M059J (cell line): ENCODE measurements around the gene CDH2. TPM values are rescaled to one million over a fixed set of nuclear protein-coding genes. Genes with fewer than 3 reads are reported as not detected.

Experiments used
- DNase-seq: peaks from one replicate; pipeline ENCODE4 v3.0.0-alpha.2; 2012; ENCODE audit warnings: low read depth
- total RNA-seq: library from RNA; depleted of rRNA; stranded (reverse); fragments of >200 nt; shearing (Covaris generic); gene quantifications from 2 replicates; pipeline ENCODE4 v1.2.3, GENCODE V29; 2014

The CDH2 gene
- total RNA-seq, 1 experiment from 2014 or later = 104 TPM

DNA sequence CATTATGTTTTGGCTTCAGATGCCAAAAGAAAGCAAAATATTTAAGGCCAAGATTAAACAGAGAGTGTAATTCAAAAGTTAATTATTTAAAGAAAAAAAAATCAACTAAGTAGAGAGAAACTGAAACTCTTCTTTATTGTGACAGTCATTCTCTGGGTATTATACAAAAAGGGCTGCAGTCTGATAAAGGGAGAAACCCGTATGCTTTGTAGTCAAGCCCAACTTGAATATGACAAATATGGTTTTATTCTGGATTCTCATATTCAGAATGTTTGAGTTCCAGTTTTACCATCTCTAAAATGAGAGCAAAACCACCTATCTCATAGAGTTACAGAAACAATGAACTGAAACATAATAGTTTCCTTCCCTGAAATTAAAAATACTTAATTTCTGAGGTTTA, 8.2 kb downstream of the CDH2 start:
- DNase-seq = no peak

DNA sequence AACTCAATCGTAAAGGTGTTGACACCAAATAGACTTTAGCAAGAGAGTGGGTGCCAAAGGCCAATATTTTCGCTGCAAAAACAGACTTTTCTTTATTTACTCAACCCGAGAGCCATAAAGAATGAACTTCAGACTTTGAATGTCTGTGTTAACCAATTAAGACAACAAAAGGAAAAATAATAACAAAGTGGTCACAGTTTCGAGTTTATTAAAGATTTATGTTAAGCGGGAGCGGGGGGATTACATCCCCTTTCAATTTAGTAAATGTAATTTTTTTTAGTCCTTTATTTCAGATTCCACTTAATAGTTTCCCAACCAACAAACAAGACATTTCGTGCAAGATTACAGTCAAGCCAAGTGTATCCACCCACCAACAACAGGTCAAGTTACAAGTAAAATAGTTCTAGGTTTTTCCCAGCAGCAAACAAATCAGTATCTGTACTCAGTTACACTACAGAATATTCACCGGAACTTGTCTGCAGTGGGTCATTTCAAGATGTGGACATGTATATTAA, 9.0 kb downstream of the CDH2 start:
- no peak for DNase-seq

DNA sequence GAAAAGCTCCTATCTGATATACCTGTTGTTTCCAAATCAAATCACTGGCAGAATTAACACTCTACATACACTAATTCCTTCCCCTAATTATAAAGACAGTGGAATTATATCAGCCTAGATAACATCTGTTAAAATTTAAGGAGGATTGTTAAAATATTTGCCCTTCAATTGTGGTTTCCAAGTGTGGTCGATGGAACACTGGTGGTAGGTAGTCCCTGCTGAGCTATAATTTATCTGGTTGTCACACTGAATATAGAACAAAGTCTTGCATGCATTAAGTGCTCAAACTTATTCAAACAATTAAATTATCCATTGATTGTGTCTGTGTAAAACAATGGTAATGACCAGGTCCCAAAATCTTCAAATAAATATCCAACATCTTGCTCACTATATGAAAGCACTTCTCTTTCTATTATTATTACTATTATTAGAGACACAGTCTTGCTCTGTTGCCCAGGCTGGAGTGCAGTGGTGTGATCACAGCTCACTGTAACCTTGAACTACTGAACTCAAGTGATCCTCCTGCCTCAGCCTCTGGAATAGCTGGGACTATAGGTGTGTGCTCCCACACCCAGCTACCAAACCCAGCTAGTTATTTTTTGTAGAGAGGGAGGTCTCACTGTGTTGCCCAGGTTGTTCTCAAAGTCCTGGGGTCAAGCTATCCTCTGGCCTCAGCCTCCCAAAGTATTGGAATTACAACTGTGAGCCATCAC, 12.0 kb downstream of the CDH2 start:
- DNase-seq = peak; percentile 29

DNA sequence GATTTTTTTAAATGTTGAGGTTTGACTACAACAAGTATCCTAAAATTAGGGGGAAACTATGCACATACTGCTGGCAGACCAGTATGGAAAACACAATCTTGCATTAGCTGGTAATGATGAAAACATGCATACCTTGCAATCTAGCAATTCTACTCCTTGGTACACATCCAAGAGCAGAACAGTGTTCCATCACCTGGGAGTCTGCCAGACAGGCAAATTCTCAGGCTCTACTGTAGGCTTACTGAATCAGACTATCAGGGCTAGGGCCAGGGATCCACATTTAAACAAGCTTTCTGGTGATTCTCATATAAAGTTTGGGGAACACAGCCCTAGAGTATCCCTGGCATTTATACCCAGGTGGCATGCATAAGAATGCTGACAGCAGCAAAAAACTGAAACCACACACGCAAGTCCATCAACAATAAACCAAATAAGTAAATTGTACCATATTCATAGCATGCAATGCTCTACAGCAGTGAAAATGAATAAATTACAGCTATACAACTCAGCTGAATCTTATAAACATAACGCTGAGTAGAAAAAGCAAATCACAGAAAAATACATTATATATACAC, 13.6 kb downstream of the CDH2 start:
- DNase-seq = peak; percentile 68

DNA sequence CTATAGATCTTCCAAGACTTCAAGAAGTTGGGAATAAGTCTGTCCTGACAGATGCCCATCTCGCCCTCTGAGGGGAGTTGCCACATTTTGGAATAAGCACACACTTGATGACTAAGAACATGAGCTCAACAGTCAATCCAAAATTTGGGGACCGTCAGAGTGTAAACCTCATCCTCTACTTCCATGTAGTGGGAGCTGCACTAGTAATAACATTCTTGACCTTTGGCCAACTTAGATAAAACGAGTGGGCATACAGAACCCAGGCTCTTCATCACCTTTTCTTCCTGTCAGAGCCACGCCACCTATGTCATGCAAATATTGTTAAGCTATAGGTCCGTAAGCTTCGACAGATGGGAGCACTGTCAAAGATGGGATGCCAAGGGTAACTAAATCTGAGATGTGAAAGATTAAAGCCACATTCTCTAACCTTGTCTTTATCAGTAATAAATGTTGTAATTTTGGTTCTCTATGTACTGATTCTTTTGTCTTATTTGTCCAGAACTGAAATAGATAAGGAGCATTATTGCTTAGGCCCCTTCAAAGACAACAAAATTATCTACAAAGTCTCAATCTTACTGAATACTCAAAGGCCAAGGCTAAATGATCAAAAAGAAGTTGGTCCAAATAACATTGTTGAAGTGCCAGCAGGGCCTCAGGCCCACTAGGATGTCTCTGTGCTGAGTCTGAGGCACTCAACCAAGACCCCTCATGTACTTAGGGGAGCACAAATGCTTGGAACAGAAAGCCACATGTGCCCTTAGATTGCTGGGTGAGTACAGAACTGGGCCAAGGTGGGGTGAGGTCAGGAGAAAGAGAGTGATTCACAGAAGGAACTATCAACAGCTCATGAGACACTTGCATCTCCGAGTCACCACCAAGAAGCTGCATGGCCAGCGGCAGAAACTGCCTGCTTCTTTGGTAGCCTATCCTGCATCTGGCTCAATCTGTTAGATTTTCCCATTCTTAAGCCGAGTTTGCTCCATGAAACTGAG, 15.0 kb downstream of the CDH2 start:
- DNase-seq = peak; percentile 77

DNA sequence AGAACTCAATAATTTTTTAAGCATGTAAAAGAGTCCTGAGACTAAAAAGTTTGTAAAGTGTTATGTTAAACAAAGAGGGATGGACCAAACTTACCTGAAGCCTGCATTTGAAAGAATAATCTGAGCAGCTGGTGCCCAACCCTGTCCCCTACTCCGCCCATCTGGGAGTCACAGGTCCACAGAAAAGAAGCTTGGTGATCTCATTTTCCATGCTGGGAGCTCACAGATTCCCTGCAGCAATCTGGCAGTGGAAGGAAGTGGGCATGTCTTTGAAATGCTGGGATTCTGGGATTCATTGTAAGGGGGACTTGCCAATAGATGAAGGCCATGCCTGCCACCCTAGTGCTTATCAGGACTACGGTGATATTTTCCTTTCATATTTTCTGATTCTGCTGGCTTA, 17.9 kb downstream of the CDH2 start:
- peak; percentile 31 for DNase-seq

DNA sequence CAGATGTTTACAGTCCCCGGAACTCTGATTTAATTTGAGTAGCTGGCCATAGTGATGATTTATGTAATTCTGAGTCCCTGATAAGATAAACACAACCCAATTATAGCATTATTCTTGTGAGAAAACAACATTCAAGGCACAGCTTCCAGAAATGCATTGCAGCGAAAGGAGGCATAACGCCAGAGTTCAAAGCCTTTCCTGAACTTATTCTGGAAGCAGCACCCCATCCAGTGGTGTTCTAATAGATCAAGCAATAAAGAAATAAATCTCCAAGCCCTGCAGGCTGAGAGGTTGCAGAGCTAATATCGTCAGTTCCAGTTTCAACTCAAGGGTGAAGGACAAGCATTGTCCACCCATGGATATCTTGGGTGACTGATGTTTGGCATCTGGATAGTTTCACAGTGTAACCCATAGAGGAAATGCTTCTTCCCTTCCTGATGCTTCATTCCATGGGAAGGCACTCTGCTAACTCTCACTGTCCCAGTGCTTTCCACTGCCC, 18.8 kb downstream of the CDH2 start:
- no peak for DNase-seq

DNA sequence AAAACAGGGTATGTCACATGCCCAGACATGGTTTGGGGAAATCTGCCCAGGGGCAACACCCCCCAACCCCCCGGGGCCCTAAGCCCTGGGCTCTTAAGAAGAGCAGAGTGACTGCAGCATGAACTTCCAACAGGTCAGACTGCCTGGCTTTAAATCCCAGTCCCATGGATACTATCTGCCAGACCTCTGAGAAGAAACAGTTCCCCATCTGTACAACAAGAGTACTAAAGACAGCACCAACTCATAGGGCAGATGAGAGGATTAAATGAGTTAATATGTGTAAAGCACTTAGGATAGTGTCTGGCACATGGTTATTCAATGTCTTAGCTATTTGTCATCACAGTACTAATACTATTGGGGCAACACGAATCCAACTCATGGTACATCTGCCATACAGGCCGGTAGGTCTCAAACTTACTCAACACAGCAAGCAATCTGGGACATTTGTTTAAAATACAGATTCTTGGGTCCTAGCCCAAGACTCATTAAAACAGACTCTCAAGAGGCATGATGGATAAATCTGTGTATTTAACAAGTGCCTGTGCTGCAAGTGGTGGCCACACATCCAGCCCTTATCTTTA, 23.4 kb downstream of the CDH2 start:
- DNase-seq = no peak

DNA sequence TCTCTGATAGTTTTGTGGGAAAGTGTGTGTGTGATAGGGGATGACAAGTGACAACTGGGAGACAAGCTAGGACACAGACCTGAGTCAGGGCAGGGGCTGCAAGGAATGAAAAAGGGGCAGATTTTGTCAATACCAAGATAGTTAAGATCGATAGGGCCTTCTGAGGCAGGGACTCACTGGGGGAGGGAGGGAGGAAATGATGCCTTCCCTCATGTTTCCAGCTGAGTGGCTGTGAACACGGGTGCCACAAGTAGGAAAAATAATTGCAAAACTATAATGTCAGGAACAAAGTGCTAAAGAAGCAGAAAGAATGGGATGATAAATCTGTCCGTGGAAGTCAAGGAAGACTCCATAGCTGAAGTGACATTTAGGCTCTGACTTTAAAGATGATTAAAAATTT, 24.2 kb downstream of the CDH2 start:
- DNase-seq = no peak

DNA sequence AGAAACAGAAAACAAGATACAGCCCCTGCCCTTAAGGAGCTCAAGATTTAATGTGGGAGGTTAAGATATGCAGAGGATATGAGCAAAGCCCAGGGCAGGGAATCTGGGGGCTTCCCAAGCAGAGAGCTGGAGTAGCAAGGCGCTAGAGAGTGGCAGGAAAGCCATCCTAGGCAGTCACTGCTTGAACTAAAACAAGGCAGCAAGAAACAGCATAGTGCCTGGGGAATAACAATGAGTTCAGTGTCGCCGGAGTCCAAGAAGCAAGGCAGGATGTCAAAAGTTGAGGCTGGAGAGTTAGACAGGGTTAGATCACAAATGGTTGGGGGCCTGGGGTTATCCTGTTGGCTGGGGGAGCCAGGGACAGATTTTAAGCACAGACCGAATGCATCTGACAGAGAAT, 24.6 kb downstream of the CDH2 start:
- no peak for DNase-seq

DNA sequence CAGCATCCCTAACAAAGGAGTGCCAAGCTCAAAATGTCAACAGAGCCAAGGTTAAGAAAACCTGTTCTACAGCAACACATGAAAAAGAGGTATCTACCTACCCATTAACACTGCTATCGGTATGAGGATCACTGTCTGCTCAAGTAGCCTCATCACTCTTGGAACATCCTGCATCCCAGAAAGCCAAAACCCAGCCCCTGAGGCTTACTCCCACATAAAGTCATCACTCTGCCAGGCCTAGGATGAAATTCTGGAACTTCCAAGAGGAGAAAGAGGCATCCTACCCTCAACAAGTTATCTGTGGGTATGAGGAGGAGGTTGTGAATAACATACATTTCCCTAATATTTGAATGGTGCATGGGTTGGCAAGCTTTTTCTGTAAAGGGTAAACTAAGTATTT, 25.5 kb downstream of the CDH2 start:
- DNase-seq = no peak

DNA sequence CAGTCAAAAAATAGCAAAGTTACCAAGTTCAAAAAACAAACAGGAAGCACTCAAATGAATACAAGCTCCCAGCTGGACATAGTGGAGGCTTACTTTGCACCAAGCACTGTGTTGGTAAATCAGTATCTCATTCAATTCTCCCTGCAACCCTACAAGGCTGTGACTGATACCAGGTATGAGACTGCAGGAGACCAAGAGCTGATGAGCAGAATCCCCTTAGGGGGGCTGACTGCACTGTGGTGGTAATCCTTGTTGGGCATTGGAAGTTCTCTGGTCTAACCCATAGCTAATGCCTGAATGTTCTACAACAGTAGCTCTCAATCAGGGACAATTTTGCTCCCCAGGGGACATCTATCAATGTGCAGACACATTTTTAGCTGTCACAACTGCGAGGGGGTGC, 26.0 kb downstream of the CDH2 start:
- no peak for DNase-seq

DNA sequence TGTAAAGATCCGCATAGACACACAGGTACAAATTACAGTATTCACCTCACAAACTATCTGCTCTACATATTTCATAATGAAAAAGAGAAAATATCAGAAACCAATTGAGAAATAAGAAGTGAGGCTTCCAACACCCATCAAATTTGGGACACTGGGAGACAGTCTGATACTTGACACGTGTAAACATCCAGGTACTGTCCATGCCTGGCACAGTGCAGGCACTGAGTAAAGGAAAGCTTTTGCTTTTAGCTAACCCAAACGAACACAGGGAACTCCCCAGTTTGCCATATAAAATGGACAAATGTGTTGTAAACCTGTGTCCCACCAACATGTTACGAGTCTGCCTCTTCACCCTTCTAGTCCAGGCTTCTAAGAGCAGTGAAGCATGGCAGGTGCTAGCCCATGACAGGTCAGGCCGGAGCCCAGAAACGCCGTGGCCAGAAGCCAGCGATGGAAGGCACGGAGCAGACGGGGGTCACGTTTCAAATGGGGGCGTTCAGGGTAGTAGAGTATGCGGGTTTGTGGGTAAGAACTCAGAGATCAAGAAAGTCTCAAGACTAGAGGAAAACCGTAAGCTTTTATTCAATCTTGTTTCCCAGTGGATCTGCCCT, 27.0 kb downstream of the CDH2 start:
- DNase-seq = no peak

DNA sequence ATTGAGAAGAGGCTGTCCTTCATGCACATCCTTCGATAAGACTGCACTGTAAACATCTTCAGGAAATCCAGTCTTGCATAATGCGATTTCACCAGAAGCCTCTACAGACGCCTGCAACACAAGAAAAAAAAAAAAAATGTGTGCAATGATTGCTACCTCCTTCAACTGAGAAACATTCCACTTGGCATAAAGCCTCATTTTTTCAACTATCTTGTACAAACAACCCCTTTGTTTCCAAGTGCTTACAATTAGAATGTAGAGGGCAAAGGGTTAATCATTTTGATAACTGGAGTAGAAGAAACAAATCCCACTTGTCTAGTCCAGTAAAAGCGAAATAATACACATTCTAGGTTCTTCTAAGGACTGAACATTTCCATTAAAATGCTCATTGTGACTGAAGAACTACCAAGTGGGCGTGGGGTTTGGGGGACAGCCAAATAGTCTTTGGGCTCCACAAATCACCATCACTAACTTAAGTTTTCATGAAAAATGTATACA, 29.2 kb downstream of the CDH2 start:
- peak; percentile 17 for DNase-seq

DNA sequence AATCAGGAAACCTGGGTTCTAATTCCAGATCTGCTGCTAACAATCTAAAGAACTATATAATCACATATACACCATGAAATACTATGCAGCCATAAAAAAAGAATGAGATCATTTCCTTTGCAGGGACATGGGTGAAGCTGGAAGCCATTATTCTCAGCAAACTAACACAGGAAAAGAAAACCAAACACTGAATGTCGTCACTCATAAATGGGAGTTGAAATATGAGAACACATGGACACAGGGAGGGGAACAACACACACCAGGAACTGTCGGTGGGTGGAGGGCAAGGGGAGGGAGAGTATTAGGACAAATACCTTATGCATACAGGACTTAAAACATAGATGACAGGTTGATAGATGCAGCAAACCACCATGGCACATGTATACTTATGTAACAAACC, 33.2 kb downstream of the CDH2 start:
- DNase-seq = no peak

DNA sequence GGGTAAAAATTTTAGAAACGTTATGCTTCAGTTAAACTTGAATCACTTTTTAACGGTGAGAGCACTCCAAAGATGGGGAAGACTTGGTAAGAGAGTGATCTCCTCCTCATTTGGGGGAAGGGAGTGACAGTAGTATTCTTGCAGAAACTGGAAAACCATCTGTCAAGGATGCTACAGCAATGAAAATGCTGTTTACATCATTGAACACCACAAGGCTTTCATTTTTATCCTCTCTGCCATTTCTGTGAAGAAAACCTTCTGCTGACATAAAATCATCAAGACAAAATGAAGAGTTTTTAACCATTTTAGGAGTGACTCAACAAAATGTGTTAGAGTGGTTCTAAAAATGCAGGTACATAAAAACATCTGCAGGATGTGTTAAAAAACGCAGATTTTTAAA, 38.1 kb downstream of the CDH2 start:
- no peak for DNase-seq

DNA sequence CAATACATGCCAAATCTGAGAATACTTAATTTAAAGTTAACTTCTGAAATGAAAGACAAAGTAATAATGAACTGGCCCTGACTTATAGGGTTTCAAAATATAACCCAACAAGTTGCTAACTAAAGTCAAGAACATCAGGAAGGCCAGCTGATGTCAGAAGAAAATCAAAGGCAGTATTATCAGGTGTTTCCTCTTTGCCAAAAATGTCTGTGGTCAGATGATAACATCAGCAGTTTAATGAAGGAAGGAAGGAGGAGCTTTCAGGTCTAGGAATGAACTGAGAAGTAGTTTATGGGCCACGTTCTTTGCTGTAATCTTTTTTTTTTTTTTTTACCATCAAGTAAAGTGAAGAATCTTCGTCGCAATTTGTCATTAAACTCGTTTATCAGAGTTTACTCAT, 40.9 kb downstream of the CDH2 start:
- peak; percentile 77 for DNase-seq

DNA sequence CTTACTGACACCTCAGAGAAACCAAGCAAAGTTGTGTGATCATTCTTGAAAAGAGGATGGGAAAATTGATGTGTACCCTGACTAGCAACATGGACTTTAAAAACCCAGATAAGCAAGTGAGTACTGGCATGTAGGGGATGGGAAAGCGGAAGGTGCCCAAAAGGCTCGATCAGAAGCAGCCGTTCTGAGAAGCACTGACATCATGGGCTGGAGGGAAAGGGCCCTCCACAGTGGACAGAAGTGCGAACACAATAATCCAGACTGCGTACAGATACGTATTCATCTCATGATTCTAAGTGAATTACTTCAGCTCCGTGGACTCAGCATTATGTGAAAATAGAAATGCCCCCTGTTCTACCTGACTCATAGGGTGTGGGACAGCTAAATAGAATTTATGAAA, 42.2 kb downstream of the CDH2 start:
- DNase-seq = no peak

DNA sequence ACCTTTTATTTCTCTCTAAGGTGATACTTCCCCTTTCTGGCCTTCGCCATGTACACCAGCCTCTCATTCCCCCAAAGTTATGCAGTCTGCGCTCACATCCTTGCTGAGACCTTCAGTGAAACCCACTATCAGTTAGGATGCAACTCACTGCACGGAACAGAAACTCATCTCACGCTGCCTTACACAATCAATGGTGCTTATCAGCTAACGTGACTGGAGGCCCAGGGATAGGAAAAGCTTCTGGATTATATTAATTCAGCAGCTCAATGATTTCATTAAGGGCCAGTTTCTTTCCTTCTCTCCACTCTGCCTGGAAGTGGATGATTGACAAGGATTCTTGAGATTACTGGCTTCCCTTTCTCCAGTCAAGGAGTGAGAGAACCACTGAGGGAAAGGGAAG, 44.8 kb downstream of the CDH2 start:
- DNase-seq = no peak

DNA sequence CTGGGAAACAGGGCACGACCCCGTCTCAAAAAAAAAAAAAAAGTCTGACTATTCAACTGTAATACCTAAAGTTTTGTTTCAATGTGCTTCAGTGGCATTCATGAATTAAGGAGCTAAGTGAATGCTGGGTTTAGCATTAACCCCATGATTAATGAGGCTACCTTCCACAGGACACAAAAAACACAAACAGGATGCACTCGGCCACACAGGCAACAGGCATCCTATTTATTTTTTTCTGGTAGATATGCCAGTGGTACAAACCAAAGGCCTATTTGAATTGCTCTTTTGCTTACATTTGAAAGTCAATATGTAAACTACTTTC, 48.3 kb downstream of the CDH2 start:
- DNase-seq = no peak
